ENCODE data around the gene FBXL17. TPM values are rescaled to one million over a fixed set of nuclear protein-coding genes. Genes with fewer than 3 reads are reported as not detected.

Gene FBXL17
- total RNA-seq, 1 experiment from 2014 or later = 8.8 TPM

- Histone ChIP-seq H3K27ac (ENCODE audit: low read length) (no peak overlapping the region), H3K79me2 (ENCODE audit: low read length) (no peaks in the 10 kb centered on the region), H3K36me3 (ENCODE audit: low read depth, low read length) (no peaks in the 10 kb centered on the region), H2AFZ (ENCODE audit: low read length) (no peak overlapping the region), H3F3A (ENCODE audit: low read length, unreplicated experiment) (no peaks in the 10 kb centered on the region), H3K9ac (ENCODE audit: low read length) (no peak overlapping the region), H3K27me3 (ENCODE audit: low read length) (no peaks in the 10 kb centered on the region), H4K20me1 (ENCODE audit: low read length) (no peaks in the 10 kb centered on the region), H3K4me1 (ENCODE audit: insufficient read depth, low read length) (no peaks in the 10 kb centered on the region), H3K4me3 (ENCODE audit: low read length) (no peak overlapping the region), H3K9me2 (replicated peaks; ENCODE audit: low read length) (no peaks in the 10 kb centered on the region), H3K9me3 (ENCODE audit: low read length) (no peaks in the 10 kb centered on the region), H3K4me2 (ENCODE audit: low read length) (no peak overlapping the region)
- intact Hi-C loops (cut with micrococcal nuclease) = no loop called here
- no peak for ATAC-seq
- no TSS peak for BruUV-seq (replicated peaks)
- no peak for DNase-seq
- TF ChIP-seq EZH2 (IDR thresholded peaks at IDR 0.05; ENCODE audit: low read length, unreplicated experiment) (no peak), EZH2phosphoT487 (IDR thresholded peaks at IDR 0.05; ENCODE audit: borderline replicate concordance, low read length) (no peak)
- TF ChIP-seq, protein P1, sequence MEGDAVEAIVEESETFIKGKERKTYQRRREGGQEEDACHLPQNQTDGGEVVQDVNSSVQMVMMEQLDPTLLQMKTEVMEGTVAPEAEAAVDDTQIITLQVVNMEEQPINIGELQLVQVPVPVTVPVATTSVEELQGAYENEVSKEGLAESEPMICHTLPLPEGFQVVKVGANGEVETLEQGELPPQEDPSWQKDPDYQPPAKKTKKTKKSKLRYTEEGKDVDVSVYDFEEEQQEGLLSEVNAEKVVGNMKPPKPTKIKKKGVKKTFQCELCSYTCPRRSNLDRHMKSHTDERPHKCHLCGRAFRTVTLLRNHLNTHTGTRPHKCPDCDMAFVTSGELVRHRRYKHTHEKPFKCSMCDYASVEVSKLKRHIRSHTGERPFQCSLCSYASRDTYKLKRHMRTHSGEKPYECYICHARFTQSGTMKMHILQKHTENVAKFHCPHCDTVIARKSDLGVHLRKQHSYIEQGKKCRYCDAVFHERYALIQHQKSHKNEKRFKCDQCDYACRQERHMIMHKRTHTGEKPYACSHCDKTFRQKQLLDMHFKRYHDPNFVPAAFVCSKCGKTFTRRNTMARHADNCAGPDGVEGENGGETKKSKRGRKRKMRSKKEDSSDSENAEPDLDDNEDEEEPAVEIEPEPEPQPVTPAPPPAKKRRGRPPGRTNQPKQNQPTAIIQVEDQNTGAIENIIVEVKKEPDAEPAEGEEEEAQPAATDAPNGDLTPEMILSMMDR (conservative IDR thresholded peaks at IDR 0.05; ENCODE audit: low read depth, low read length) = no peak
- ChIA-PET POLR2A (ENCODE audit: unreplicated experiment) (no interaction called here), CTCF (no interaction called here)
Observed at GRCh38 chr5:108141676-108142075, 240.2 kb downstream of the FBXL17 start.

GRCh38 chr5:108136493-108136892 lies 245.4 kb downstream of the FBXL17 start:
- intact Hi-C loops (cut with micrococcal nuclease) = no loop called here
- Histone ChIP-seq H3K27me3 (ENCODE audit: low read length) (no peaks in the 10 kb centered on the region), H3F3A (ENCODE audit: low read length, unreplicated experiment) (no peaks in the 10 kb centered on the region), H2AFZ (ENCODE audit: low read length) (no peak overlapping the region), H3K4me1 (ENCODE audit: insufficient read depth, low read length) (no peaks in the 10 kb centered on the region), H3K36me3 (ENCODE audit: low read depth, low read length) (no peaks in the 10 kb centered on the region), H4K20me1 (ENCODE audit: low read length) (no peaks in the 10 kb centered on the region), H3K79me2 (ENCODE audit: low read length) (no peaks in the 10 kb centered on the region), H3K4me3 (ENCODE audit: low read length) (no peak overlapping the region), H3K9me3 (ENCODE audit: low read length) (no peaks in the 10 kb centered on the region), H3K9ac (ENCODE audit: low read length) (no peak overlapping the region), H3K27ac (ENCODE audit: low read length) (no peak overlapping the region), H3K9me2 (replicated peaks; ENCODE audit: low read length) (no peaks in the 10 kb centered on the region), H3K4me2 (ENCODE audit: low read length) (no peak overlapping the region)
- ATAC-seq = no peak
- TF ChIP-seq EZH2phosphoT487 (IDR thresholded peaks at IDR 0.05; ENCODE audit: borderline replicate concordance, low read length) (no peak), EZH2 (IDR thresholded peaks at IDR 0.05; ENCODE audit: low read length, unreplicated experiment) (no peak)
- TF ChIP-seq, protein P1 (conservative IDR thresholded peaks at IDR 0.05; ENCODE audit: low read depth, low read length) = no peak
- no TSS peak for BruUV-seq (replicated peaks)
- ChIA-PET CTCF (no interaction called here), POLR2A (ENCODE audit: unreplicated experiment) (no interaction called here)
- no peak for DNase-seq

- TF ChIP-seq EZH2phosphoT487 (IDR thresholded peaks at IDR 0.05; ENCODE audit: borderline replicate concordance, low read length) = no peak
- TF ChIP-seq, protein P1 (conservative IDR thresholded peaks at IDR 0.05; ENCODE audit: low read depth, low read length) = no peak
- no peak for TF ChIP-seq EZH2 (IDR thresholded peaks at IDR 0.05; ENCODE audit: low read length, unreplicated experiment)
- H3K9me3 ChIP-seq (ENCODE audit: low read length) = no peaks in the 10 kb centered on the region
- no peak overlapping the region for H3K27ac ChIP-seq (ENCODE audit: low read length)
- H4K20me1 ChIP-seq (ENCODE audit: low read length) = no peaks in the 10 kb centered on the region
- intact Hi-C loops (cut with micrococcal nuclease) = no loop called here
- ATAC-seq = no peak
- H3K4me1 ChIP-seq (ENCODE audit: insufficient read depth, low read length) = no peaks in the 10 kb centered on the region
- no peaks in the 10 kb centered on the region for H3K79me2 ChIP-seq (ENCODE audit: low read length)
- H3K4me2 ChIP-seq (ENCODE audit: low read length) = no peak overlapping the region
- H3K27me3 ChIP-seq (ENCODE audit: low read length) = no peaks in the 10 kb centered on the region
- H3K9me2 ChIP-seq (replicated peaks; ENCODE audit: low read length) = no peaks in the 10 kb centered on the region
- no peak for DNase-seq
- H3K9ac ChIP-seq (ENCODE audit: low read length) = no peak overlapping the region
- BruUV-seq (replicated peaks) = no TSS peak
- H3K36me3 ChIP-seq (ENCODE audit: low read depth, low read length) = no peaks in the 10 kb centered on the region
- no peak overlapping the region for H3K4me3 ChIP-seq (ENCODE audit: low read length)
- ChIA-PET POLR2A (ENCODE audit: unreplicated experiment) (no interaction called here), CTCF (no interaction called here)
- H3F3A ChIP-seq (ENCODE audit: low read length, unreplicated experiment) = no peaks in the 10 kb centered on the region
- H2AFZ ChIP-seq (ENCODE audit: low read length) = no peak overlapping the region
Observed at GRCh38 chr5:108129129-108129528, 252.8 kb downstream of the FBXL17 start.
